HG03097 (cell line): ENCODE results near the gene PRTFDC1.

Experiments
- ATAC-seq: cut with Tn5 transposase; IDR thresholded peaks from one replicate; pipeline ENCODE4 v1.9.1; 2021; ENCODE audit not compliant: unreplicated experiment, low FRiP score

PRTFDC1 gene

GRCh38 chr10:24908793-24909423 lies 43.5 kb downstream of the PRTFDC1 start:
- ATAC-seq = no peak

DNA sequence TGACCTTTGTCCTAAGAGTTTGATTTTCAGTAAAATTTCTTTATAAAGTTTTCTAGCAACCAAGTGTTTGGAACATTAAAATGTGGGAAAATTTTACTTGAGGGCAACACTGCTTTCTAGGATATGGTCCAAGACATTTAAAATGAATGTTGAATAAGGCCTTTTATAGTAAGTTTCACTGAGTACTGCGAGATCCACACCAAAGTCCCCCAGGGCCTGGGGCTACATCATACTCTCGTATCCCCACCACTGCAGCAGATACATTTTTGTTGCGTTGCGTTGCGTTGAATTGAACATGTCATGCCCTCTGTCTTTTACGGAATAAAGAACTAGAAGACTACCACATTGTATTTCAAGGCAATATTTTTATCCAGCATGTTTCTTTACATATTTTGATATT lies 44.5 kb downstream of the PRTFDC1 start:
- ATAC-seq = no peak

DNA sequence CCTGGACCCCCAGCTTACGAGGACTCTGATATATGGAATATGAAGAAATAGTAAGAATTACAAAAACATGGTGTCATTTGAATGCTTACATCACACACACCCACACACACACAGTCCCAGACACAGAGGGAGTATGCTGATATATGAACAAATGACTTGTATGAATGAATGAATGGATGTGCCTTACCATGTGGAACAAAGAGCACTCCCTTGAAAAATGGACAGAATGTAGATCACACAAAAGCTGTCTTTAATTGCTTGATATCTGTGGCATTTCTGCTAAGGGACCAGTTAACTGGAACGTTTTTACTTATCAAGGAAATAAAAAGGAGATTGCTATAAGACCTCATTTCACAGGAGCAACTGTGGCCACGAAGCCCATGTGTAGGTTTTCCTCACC lies 46.0 kb downstream of the PRTFDC1 start:
- no peak for ATAC-seq

DNA sequence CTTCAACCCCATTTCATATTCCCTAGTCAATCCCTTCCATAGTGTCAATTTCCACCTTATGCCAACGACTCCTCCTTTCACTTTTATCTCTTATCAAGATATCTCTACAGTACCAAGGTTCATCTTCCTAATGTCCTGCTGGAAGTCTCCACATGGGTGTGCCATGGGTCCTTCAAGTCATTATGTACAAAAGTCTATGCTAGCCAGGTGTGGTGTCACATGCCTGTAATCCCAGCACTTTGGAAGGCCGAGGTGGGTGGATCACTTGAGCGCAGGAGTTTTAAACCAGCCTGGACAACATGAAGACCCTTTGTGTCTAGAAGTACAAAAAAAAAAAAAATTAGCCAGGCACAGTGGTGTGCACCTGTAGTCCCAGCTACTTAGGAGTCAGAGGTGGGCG lies 47.6 kb downstream of the PRTFDC1 start:
- ATAC-seq = no peak

GRCh38 chr10:24902400-24902728 lies 50.0 kb downstream of the PRTFDC1 start:
- ATAC-seq = no peak

- peak; percentile 41 for ATAC-seq
Measured at GRCh38 chr10:24901686-24902399, 50.6 kb downstream of the PRTFDC1 start.

DNA sequence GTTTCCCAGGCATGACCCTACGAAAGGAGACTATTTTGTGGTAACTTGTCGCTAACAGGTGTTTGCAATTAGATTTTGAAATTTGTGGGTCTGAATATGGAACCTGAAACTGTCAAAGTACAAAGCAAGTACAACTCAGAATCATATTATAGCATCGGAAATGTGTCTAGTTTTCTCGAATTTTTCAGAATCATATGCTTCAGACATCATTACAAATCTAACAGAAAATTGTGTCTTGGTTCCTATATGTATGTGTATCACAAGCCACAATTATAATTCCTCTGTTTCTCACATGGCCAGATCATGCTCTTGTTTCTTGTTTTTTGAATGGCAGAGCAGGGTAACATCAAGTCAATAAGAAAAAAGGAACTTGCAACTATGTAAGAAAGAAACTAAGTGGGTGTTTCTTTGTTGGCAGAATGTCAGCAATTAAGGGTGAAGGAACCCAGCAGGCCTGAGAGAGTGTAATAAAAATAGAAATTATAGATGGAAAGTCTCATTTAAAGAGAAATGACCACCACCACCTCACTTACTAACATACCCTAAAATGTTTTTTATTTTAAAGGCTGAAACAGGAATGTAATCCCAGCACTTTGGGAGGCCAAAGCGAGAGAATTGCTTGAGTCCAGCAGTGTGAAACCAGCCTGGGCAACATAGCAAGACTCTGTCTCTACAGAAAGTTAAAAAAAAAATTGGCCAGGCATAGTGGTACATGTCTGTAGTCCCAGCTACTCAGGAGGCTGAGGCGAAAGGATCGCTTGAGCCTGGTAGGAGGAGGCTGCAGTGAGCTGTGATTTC lies 51.3 kb downstream of the PRTFDC1 start:
- ATAC-seq = peak; percentile 67

DNA sequence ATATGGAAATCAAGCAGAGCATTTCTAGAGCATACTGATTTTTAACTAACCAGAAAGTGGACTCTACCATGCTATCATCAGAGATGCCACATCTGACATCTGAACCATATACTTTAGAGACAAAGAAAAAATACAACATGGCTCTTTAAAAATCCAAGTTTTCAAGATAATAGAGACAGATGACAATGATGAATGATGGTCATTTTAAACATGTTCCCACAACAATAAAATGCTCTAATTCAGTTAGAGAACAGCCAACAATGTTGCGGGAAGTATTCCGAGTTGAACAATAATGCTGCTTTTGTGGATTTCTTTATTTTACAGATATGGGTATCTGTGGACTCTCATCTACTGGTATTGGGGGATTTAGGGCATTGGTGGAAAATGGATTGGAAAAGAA lies 52.8 kb downstream of the PRTFDC1 start:
- ATAC-seq = no peak

- ATAC-seq = no peak
Measured at GRCh38 chr10:24898501-24898900, 53.9 kb downstream of the PRTFDC1 start.

- no peak for ATAC-seq
Measured at GRCh38 chr10:24897326-24897926, 55.0 kb downstream of the PRTFDC1 start.

DNA sequence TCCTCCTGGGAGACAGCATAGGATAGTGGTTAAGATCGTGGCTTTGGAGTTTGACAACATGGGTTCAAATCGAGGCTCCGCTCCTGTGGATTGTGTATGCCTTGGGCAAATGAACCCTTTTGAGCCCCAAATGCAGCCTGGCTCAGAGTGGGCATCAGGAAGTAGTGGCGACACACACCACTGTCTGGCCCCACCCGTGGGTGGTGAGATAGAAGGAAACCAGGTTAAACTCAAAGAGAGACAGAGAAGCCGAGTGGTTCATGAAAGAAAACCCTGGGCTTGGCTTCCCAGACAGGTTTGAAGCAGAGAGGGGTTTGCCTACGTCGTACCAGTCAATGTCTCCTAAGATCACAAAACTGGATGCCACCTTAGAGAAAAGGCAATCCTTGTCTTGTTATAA lies 57.7 kb downstream of the PRTFDC1 start:
- ATAC-seq = no peak

GRCh38 chr10:24894309-24894708 lies 58.1 kb downstream of the PRTFDC1 start:
- ATAC-seq = no peak

- ATAC-seq = no peak
Measured at GRCh38 chr10:24893127-24893526, 59.3 kb downstream of the PRTFDC1 start.

DNA sequence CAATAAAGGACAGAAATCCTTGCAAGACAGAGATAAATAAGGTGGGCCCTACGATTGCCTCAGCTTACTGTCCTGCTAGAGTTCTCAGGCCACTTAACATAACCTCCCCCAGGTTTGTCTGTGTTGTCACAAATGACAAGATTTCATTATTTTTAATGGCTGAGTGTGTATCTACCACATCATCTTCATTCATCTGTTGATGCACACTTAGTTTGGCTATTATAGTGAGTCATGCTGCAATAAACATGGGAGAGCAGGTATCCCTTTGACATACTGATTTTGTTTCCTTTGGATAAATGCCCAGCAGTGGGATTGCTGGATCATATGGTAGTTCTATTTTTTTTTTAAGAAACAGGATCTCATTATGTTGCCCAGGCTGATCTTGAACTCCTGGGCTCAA lies 60.6 kb downstream of the PRTFDC1 start:
- no peak for ATAC-seq

DNA sequence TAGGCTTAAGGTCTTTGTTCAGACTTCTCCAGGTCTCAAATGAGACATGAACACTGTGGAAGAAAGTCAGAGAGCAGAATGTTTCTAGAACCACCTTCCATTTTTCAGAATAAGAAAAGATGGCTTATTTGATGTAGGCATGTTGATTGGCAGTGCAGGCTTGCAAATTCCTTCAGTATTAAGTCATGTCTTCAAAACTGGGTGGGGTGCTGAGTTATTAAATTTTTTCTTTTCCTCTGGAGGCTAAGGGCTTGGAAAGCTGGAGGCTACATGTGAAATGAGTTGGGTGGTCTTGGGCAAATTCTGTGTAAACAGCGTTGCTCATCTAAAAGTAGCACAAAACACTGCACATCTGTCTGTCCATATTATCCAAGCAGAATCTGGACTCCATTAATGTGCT lies 62.8 kb downstream of the PRTFDC1 start:
- no peak for ATAC-seq

DNA sequence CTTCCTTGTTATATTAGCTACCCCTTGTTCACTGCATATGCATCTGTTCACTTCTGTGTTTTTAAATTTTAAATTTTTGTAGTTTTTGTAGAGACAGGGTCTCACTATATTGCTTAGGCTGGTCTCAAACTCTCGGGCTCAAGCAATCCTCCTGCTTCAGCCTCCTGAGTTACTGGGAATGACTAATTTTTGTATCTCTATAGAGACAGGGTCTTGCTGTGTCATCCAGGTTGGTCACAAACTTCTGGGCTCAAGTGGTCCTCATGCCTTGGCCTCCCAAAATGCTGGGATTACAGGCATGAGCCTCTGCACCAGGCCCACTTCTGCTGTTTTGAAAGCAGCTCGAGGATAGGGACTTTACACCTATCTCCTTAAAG lies 64.6 kb downstream of the PRTFDC1 start:
- ATAC-seq = no peak

- no peak for ATAC-seq
Measured at GRCh38 chr10:24886290-24886680, 66.1 kb downstream of the PRTFDC1 start.

DNA sequence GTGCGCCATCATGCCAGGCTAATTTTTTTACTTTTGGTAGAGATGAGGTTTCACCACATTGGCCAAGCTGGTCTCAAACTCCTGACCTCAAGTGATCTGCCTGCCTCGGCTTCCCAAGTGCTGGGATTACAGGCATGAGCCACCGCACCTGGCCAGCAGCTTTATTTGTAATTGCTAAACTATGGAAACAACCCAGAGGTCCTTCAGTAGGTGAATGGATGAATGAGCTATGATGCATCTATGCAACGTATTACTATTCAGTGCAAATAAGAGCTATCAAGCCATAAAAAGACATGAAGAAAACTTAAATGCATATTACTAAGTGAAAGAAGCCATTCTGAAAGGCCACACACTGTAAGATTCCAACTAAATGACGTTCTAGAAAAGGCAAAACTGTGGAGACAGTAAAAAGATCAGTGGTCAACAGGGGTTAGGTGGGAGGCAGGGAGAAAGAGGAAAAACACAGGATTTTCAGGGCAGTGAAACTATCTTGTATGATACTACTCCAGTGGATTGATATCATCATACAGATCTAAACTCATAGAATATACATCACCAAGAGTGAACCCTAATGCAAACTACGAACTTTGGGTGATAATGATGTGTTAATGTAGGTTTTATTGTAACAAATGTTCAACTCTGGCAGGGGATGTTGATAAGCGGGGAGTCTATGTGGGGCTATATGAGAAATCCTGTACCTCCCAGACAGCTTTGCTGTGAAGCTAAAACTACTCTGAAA lies 66.7 kb downstream of the PRTFDC1 start:
- no peak for ATAC-seq

DNA sequence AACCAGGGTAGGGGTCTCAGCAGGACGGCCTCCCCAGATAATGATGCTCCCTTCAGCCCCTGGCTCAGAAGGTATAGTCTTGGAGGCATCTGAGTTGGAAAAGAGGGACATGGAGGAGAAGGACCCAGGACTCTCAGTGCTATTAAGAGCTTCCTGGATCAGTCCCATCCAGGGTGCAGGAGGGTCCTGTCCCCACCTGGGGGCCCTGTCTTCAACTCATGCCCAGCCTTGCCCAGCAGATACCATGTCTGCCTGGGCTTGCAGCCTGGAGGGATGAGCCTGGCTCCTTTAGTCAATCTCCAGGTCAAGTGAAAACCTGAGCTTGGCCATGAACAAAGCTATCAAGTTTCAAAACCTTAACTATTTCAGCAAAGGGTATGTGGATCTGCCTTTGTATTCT lies 67.6 kb downstream of the PRTFDC1 start:
- ATAC-seq = no peak

- ATAC-seq = no peak
Measured at GRCh38 chr10:24884316-24884715, 68.1 kb downstream of the PRTFDC1 start.

GRCh38 chr10:24883176-24883575 lies 69.2 kb downstream of the PRTFDC1 start:
- ATAC-seq = no peak
